ENCODE data around the gene KIF4A.

DNA sequence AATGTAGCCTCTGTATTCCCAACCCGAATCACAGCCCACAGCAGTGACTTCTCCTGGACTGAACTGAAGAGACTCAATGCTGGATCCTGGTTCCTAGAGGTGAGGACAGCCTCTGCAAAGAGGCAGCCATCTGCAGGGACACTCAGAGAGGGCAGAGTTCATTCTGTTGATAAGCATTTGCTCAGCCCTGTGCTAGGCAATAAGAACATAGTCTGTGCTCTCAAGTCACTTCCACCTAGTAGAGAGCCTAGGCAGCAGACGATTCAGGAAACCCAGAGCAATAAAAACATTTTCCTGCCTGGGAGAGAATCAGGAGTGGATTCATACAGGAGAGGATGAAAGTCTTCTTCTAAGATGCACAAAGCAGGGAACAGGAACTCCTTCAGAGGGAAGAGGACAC is 137.5 kb downstream of the KIF4A start:
- TF ChIP-seq, protein P1, sequence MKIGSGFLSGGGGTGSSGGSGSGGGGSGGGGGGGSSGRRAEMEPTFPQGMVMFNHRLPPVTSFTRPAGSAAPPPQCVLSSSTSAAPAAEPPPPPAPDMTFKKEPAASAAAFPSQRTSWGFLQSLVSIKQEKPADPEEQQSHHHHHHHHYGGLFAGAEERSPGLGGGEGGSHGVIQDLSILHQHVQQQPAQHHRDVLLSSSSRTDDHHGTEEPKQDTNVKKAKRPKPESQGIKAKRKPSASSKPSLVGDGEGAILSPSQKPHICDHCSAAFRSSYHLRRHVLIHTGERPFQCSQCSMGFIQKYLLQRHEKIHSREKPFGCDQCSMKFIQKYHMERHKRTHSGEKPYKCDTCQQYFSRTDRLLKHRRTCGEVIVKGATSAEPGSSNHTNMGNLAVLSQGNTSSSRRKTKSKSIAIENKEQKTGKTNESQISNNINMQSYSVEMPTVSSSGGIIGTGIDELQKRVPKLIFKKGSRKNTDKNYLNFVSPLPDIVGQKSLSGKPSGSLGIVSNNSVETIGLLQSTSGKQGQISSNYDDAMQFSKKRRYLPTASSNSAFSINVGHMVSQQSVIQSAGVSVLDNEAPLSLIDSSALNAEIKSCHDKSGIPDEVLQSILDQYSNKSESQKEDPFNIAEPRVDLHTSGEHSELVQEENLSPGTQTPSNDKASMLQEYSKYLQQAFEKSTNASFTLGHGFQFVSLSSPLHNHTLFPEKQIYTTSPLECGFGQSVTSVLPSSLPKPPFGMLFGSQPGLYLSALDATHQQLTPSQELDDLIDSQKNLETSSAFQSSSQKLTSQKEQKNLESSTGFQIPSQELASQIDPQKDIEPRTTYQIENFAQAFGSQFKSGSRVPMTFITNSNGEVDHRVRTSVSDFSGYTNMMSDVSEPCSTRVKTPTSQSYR (CRISPR knock-in tag; IDR thresholded peaks at IDR 0.05): no peak
- TF ChIP-seq FOXK1 (CRISPR knock-in tag; IDR thresholded peaks at IDR 0.05) (no peak), PRRX2 (CRISPR knock-in tag; IDR thresholded peaks at IDR 0.05) (no peak), CREB1 (CRISPR knock-in tag; IDR thresholded peaks at IDR 0.05) (no peak), NFYB (CRISPR knock-in tag; conservative IDR thresholded peaks at IDR 0.05; ENCODE audit: low read depth) (no peak), TEAD4 (CRISPR knock-in tag; IDR thresholded peaks at IDR 0.05) (no peak), ETV6 (CRISPR knock-in tag; IDR thresholded peaks at IDR 0.05) (no peak)
- TF ChIP-seq, protein P2, sequence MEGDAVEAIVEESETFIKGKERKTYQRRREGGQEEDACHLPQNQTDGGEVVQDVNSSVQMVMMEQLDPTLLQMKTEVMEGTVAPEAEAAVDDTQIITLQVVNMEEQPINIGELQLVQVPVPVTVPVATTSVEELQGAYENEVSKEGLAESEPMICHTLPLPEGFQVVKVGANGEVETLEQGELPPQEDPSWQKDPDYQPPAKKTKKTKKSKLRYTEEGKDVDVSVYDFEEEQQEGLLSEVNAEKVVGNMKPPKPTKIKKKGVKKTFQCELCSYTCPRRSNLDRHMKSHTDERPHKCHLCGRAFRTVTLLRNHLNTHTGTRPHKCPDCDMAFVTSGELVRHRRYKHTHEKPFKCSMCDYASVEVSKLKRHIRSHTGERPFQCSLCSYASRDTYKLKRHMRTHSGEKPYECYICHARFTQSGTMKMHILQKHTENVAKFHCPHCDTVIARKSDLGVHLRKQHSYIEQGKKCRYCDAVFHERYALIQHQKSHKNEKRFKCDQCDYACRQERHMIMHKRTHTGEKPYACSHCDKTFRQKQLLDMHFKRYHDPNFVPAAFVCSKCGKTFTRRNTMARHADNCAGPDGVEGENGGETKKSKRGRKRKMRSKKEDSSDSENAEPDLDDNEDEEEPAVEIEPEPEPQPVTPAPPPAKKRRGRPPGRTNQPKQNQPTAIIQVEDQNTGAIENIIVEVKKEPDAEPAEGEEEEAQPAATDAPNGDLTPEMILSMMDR (IDR thresholded peaks at IDR 0.05): no peak
- TF ChIP-seq, protein P3, sequence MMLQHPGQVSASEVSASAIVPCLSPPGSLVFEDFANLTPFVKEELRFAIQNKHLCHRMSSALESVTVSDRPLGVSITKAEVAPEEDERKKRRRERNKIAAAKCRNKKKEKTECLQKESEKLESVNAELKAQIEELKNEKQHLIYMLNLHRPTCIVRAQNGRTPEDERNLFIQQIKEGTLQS (CRISPR knock-in tag; conservative IDR thresholded peaks at IDR 0.05): no peak
- TF ChIP-seq, protein P4, sequence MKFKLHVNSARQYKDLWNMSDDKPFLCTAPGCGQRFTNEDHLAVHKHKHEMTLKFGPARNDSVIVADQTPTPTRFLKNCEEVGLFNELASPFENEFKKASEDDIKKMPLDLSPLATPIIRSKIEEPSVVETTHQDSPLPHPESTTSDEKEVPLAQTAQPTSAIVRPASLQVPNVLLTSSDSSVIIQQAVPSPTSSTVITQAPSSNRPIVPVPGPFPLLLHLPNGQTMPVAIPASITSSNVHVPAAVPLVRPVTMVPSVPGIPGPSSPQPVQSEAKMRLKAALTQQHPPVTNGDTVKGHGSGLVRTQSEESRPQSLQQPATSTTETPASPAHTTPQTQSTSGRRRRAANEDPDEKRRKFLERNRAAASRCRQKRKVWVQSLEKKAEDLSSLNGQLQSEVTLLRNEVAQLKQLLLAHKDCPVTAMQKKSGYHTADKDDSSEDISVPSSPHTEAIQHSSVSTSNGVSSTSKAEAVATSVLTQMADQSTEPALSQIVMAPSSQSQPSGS (CRISPR knock-in tag; IDR thresholded peaks at IDR 0.05; ENCODE audit: borderline replicate concordance, low read depth): no peak
- TF ChIP-seq, protein P5, sequence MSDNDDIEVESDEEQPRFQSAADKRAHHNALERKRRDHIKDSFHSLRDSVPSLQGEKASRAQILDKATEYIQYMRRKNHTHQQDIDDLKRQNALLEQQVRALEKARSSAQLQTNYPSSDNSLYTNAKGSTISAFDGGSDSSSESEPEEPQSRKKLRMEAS (CRISPR knock-in tag; IDR thresholded peaks at IDR 0.05): no peak
